NCI-H187 treated with DMSO at 0.1 percent for 48 hours (cell line): ENCODE data around the gene EFCAB12.
"Not testable (repeated sequence)": the region's sequence is repeated elsewhere in the genome, so short reads cannot be mapped to it uniquely, and the experiment has no call there.

Experiments
- DNase-seq: peaks from one replicate; lab custom pipeline; 2025; lab: John Stamatoyannopoulos, UW

The EFCAB12 gene

DNA sequence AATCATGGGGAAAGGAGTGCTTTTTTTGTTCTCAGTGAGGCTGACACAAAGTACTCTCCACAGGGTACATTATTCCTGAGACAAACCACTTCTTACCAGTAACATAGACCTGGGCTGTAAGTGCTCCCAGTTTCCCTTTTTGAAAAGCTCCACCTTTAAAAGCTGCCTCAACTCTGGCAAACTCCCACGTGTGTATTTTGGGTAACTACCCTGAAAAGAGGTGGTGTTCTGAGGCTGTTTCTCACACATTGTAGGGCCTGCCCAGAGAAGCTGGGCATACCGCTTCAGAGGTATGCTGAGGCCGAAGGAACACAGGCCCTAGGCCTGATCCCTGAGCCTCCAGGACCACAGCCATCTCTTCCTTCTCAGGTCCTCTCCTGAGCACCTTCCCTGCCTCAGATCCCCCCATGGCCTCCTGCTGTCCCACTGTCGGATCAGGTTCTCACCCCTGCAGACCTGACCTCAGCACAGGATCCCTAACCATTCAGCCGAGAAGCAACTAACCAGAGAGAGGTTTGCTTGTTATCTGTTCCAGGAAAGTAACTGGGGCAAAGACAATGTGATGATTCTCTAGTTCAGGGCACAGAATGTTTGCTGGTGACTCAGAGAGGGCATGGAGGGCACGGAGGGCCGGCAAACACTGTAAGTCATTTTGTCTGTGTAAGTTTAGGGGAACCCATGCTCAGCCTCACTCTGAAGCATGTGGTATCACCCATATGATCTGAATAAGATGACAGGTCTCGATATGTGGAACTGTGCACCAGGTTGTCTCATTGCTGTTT, 36.1 kb downstream of the EFCAB12 start:
- DNase-seq, result not testable (repeated sequence)

DNA sequence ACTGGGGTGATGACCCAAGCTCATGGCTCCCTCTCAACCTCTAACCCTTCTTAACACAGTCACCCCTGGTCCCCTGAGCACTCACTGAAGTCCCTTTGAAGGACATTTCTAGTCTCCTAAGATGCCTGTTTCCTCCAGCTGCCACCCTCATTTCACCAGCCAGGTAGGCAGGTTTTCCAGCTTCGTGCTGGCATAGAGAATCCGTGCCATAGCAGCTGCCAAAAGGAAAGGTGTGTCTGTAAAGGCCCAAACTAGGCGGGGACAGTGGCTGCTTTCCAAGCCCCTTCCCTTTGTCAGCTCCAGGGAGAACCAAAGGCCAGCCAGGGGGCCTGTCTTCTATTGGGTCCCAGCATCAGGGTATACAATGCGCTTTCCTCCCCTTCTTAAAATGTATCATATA, 36.9 kb downstream of the EFCAB12 start:
- DNase-seq, result not testable (repeated sequence)

DNA sequence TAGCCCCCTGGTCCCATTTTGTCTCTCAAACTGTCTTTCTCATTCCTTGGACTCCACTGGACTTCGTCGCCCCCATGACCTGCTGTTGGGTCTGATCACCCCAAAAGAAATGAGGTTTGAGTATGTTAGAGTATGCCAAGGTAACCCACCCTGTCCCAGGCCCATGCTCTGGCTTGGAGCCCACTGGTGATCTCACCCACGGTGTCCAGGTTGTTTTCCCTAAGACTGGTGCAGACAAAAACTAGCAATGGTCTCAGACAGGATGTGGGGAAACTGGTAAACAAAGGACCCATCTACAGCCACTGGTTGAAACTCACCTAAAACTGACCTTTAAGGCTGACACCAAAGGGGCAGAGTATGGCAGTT, 38.9 kb downstream of the EFCAB12 start:
- DNase-seq, result no peak

DNA sequence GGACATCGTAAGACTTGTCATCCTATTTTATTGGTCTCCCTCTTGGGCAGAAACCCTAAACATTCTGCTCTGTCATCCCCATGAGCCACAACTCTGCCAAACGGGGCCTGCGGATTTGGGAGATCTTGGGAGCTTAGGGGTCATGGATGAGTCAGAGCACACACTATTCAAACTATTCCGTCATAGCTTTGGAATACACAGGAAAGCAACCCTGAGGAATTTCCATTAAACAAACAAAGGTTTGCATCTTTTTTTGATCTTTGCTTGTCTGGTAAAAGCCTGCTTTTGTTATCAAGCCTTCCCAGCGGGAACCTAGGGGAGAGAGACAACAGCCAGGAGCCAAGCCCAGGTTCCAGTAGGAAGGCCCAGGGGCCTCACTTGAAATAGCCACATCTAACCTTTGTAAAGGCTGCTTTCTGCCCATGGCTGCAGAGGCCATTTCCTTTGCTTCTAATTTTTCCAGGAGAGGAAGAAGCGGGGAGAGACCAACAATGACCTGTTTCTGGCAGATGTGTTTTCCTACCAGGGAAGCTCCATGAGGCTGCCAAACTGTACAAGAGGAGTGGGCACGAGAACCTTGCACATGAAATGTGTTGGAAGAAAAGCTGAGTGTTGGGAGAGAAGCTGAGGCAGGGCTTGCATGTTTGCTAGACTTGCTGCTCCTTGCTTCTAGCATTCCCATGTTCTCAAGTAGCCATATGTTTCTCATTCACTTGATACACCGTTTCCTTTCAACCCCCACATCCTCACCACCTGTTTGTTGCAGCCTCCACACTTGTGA, 39.5 kb downstream of the EFCAB12 start:
- not testable (repeated sequence) for DNase-seq

DNA sequence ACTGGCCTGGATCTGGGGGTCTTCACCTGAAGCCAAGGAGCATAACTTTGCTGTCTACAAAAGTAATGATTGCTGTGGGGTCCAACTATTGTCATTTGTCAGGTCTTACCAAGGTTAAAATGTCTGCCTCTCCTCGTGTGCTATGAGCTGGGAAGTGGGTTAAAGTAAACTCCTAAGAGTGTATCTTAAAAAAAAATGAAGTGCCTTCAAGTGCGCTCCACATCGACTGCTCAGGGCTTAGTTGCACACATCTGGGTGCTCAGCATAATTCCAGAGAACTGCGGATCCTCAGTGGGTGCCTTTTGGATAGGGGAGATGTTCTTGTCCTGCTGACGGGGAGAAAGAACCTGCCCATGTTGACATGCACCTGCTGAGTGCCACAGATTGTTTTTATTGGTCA, 40.9 kb downstream of the EFCAB12 start:
- no peak for DNase-seq

DNA sequence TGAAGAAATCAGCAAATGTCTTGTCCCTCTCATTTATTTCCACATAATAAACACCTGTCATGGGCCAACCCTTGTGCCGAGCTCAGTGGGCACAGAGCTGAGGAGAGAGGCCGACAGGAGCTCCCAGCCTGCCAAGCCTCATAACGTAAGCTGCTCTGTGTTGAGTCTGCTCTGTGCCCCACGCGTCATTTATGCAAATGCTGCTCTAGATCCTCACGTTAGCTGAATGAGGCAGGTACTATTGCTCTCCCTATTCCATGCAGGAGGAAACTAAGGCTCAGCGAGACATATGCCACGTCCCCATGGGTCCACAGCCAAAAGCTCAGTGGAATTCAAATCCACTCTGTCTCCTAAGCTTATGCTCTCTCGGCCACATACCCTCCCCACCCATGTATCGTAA, 41.5 kb downstream of the EFCAB12 start:
- DNase-seq, result no peak

DNA sequence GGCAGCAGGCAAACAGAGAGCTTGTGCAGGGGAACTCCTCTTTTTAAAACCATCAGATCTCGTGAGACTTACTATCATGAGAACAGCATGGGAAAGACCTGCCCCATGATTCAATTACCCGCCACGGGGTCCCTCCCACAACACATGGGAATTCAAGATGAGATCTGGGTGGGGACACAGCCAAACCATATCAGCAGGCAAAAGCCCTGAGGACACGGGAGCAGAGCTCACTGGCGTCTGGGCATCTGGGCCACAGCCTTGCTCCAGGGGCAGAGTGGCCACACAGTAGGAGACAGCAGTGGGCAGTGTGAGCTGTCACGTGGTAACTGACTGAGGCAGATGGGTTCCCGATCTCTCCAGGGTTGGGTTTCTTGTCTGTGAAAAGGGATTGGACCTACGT, 42.9 kb downstream of the EFCAB12 start:
- not testable (repeated sequence) for DNase-seq

DNA sequence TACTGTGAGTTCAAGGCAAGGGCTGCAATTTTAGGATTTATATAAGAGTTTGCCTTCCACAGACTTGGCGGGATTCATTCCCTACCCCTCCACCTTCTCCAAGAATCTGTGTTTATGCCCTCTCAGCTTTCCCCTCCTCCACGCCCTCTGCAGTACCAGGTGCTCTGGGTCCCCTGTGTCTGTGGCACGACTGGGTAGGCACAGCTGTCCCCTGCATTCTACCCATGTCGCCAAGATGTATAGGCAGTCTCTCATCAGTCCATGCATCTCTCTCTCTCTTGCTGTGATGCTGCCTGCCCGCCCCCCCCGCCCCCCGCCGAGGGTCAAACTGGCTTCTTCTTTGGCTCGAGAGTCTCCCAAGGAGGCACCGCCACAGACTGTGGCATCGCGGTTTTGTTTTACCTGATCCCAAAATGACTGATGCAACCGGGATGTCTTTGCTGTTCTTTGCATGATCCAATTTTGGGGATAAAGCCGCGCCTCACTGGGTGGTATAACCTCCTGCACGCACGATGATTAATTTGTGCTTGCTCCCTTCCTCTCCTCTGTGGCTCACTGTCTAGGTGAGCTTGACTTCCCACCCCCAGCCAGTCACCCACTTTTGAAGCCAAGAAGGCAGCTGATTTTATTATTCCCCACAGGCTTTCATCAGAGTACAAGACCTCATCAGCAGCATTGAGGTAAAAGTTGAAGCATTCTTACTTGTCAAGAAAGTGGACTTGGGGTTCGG, 43.7 kb downstream of the EFCAB12 start:
- no peak for DNase-seq

DNA sequence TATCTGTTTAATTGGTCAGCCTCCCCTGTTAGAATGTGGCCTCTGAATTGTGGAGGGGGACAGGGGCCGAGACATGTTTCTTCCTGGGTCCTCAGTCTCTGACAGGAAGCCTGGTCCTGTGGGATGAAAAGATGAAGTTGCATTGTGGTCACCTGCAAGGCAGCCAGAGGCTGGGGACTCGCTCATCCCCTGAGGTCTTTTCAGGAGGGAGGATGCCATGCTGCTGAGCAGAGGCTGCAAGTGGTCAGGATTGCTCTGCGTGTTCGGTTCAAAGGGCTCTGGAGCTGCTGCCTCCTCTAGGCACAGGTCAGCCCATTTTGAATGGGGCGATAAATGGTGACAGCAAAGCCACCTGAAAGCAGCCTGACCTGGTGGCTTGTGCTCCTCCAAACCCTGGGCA, 44.3 kb downstream of the EFCAB12 start:
- not testable (repeated sequence) for DNase-seq

DNA sequence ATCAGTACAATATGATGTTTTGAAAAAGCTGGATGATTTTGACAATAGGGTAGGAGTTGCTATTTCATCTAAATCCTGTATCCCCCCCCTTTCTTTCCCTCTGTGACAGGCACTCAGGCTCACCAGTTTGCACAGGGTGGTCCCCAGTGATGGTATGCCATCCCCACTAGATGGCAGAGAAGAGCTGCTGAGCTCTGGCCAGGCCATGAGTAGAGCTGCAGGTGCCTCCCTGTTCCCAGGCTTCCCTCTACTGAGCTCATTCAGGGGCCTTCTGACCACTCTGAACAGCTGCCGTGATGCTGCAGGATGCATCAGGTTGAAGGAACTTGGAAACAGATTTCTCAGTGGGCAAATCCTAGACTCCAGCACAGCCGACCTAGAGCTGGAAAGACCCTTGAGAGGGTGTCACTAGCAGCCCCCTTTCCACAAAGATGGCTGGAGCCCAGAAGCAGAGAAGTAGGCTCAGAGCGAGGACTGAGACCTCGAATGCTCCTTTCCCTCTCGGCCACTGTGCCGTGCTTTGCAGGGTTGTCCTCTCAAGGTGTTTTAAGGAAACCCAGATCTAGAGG, 45.1 kb downstream of the EFCAB12 start:
- peak; percentile 4 for DNase-seq

DNA sequence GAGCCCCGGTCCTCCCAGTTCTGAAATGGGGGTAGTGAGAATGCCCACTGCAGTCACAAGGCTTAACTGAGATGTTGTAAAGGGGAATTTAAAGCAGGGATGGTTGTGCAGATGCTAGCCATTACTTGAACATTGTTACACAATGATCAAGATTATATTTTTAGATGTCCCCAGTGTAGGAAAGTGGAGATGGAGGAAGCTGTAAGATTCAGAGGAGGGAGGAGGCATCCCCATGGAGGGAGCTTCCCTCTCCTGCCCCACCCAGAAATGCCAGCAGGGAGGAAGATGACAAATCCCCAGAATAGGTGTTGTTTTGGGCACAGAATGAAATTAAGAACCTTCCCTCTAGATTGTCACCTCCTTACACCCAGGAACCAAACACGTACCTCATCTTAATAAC, 46.1 kb downstream of the EFCAB12 start:
- no peak for DNase-seq

DNA sequence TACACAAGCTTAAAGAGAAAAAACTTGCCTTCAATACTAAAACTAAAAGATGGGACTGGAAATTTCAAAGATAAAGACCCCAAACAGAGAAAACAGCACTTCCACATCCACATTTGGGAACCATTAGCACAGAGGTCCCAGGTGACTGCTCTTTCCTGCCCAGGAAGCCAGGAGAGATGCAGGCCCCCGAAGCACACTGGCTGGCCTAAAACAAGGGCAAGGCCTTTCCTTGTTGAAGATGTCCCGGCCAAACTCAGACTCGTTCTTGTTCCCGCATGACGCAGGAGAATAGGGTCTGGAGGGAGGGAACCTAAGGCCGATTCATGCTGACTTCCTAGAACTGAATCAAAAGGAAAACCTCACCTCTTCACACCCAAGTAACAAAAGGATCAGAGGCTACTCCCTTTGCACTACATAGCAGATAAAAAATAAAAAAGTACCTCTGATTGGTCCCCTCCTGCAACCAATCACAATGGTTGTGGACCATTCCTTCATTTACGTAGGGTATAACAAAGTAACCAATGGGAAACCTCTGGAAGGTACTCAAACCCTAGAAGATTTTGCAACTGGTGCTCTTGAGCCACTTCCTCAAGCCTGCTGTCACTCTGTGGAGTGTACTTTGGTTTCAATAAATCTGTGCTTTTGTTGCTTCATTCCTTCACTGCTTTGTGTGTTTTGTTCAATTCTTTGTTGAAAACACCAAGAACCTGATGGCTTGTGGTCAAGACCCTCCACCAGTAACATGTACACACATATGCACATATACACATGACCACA, 48.7 kb downstream of the EFCAB12 start:
- no peak for DNase-seq

DNA sequence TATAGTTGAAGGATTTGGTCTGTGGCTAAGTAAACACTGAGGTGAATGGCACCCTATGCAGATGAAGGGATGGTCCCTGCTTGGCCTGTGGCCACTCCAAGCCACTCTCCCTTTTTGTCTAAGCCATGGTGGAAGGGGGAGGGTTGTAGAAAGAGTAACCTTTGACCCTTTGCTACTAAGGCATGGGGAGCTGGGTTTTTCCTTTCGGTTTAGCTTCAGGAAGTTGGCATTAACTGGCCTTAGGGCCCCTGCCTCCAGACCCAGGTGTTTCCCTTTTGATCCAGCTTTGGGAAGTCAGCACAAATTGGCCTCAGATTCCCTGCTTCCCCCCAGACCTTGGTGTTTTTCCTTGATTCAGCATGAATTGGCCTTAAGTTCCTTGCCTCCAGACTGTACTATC, 49.5 kb downstream of the EFCAB12 start:
- no peak for DNase-seq

DNA sequence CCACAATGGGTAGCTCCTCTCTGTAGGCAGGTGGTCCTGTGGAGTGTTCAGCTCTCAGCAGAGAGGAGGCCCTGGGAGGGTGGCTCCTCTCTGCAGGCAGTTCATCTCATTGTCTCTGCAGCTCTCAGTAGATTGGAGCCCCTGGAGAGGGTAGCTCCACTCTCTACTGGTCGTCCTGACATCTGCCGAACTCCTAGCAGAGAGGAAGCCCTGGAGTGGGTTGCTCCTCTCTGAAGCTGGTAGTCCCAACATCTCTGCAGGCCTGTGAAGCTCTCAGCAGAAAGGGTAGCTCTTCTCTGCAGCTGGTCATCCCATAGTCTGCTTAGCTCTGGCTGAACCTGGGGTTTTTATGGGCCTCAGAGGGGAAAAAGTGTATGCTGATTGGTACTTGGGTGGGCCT, 50.8 kb downstream of the EFCAB12 start:
- DNase-seq, result no peak

DNA sequence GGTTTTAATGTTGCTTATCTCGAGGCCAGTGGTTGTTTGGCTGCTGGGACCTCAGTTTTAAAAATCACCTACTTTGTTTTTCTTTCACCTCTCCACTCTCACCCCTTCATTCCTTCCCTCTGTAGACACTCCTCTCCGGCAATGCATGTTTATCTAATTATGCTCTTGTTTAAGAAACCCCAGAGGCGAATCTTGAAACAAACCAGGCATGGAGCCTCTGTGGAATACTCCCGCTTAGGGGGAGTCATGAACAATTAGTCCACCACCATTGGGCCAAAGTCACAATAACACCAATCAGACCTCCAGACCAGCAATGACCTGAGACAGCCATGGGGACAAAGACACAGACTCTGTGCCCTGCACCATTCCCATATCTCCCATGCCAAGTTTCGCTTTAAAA, 53.3 kb downstream of the EFCAB12 start:
- DNase-seq, result no peak

DNA sequence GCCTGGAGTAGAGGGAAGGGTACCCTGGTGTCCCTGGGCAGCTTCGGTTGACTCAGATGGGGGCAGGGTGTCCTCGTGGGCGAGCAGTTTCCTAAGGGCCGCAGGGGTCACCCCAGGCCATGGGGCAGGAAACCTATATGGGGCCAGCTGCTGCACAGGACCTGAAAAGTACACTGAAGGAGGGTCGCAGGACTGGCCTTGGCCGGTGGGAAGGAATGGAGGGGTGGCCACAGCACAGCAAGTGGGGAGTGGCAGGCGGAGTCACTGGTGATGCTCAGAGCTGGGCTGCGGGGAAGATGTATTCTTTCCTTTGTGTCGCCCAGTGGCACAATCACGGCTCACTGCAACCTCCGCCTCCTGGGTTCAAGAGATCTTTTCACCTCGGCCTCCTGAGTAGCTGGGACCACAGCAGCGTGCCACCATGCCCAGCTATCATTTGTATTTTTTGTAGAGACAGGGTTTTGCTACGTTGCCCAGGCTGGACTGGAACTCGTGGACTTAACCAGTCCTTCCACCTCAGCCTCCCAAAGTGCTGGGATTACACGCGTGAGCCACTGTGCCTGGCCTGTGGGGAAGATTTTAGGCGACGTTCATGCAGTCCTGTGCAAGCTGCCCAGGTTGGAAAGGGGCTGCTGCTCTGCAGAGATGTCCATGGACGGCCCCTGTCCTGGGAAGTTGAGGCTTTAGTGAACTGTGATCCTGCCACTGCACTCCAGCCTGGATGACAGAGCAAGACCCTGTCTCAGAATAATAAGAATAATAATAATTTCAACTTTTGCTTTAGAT, 57.2 kb downstream of the EFCAB12 start:
- no peak for DNase-seq

DNA sequence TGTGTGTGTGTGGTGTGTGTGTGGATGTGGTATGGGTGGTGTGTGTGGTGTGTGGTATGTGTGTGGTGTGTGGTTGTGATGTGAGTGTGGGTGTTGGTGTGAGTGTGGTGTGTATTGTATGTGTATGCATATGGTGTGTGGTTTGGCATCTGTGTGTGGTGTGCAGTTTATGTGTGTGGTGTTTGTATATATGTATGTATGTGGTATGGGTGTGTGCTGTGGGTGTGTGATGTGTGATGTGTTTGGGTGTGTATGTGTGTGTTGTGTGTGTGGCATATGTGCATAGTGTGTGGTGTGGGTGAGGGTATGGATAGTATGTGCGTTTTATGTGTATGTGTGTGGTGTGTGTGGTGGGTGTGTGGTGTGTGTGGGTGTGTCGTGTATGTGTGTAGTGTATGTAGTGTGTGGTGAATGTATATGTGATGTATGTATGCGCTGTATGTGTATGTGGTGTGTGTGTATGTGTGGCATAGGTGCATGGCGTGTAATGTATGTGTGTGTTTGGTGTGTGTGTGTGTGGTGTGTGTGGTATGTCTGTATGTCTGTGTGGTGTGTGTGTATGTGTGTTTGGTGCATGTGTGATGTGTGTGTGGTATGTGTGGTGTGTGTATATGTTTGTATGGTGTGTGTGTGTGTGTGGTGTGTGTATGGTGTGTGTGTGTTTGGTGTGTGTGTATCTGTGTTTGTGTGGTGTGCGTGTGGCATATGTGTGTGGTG, 58.0 kb downstream of the EFCAB12 start:
- DNase-seq, result no peak

DNA sequence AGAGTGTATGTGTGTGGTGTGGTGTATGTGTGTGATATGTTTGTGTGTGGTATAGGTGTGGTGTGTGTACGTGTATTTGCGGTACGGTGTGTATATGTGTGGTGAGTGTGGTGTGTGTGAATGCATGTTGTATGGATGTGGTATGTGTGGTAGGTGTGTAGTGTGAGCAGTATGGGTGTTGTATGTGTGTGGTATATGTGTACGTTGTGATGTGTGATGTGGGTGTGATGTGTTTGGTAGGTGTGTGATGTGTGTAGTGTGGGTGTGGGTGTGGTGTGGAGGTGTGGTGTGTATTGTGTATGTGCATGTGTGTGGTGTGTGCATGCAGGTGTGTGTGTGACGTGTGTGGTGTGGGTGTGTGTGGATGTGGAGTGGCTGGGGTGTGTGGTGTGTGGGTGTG, 58.7 kb downstream of the EFCAB12 start:
- no peak for DNase-seq

DNA sequence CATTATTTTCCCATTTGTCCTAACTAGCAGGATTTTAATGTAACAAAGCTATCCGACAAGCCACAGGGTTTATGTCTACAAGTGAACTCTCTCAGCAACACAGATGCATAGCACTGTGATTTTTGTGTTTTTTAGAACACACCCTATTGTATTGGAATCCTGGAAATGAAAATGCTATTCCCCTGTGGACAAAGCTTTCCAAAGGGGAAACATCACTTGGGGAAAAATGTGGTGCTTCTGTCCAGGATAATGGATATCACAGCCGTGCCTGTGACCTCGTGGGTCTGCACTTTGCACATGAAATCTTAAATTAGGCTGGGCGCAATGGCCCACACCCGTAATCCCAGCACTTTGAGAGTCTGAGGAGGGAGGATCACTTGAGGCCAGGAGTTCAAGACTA, 60.6 kb downstream of the EFCAB12 start:
- DNase-seq, result no peak

DNA sequence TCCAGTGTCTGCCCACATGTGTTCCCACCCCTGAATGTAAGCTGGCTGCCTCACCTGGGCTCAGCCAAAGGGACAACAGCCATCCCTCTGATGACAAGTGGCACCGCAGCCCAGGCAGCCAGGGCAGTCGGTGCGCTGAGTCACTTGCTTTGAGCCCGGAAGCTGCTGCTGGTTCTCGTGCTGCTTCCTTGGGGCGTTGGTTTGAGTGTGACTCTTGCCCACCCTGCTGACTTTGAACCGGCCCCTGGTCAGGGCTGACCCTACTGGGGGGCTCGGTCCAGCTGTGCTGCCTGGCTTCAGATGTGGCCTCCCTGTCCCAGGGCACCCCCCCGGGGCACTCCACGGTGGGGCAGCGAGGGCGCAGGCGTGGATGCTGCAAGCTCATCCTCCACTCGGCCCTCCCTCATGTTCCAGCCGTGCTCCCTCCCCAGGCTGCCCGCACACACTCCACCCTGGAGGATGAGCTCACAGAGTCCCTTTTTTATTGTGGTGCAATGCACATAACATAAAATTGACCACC, 62.1 kb downstream of the EFCAB12 start:
- no peak for DNase-seq
